GM12872 (cell line): ENCODE measurements around the gene BICDL1.

Experiments used
- CTCF ChIP-seq: IDR thresholded peaks from 3 replicates; pipeline ENCODE4 v1.5.1; 2011; ENCODE audit warnings: low read depth, mild to moderate bottlenecking, low read length, moderate library complexity; ENCODE audit not compliant: insufficient read depth

Gene BICDL1

GRCh38 chr12:119957135-119957534, 31.9 kb upstream of the BICDL1 start:
- TF ChIP-seq CTCF = no peak

GRCh38 chr12:119959435-119959834, 29.6 kb upstream of the BICDL1 start:
- TF ChIP-seq CTCF = no peak

- no peak for TF ChIP-seq CTCF
Observed at GRCh38 chr12:119964123-119964522, 24.9 kb upstream of the BICDL1 start.

GRCh38 chr12:119964929-119965328, 24.1 kb upstream of the BICDL1 start:
- no peak for TF ChIP-seq CTCF

- no peak for TF ChIP-seq CTCF
Observed at GRCh38 chr12:119980242-119980641, 8.8 kb upstream of the BICDL1 start.

GRCh38 chr12:119989361-119989730, 310 bp downstream of the BICDL1 start:
- TF ChIP-seq CTCF = no peak

GRCh38 chr12:119989731-119990381, 820 bp downstream of the BICDL1 start:
- no peak for TF ChIP-seq CTCF
